Liver (tissue), 9 donors: ENCODE measurements around the gene VAV3. TPM values are rescaled to one million over a fixed set of nuclear protein-coding genes. Genes with fewer than 3 reads are reported as not detected.

Source experiments
- DNase-seq: peaks from one replicate; pipeline ENCODE4 v3.0.0-alpha.2; 2017; ENCODE audit warnings: low spot score
- H3K27ac ChIP-seq, 2 donors: one replicate each; pipeline ENCODE4 v1.7.0; 2013; ENCODE audit warnings: inconsistent platforms in 2 of 2, low read length in 2 of 2, control low read depth in 1 of 2, low read depth in 1 of 2, mild to moderate bottlenecking in 1 of 2
- H3K27me3 ChIP-seq, 4 donors: one replicate each; pipeline versions ENCODE4 v1.6.1 to v1.7.0; 2013; ENCODE audit warnings: low read length in 3 of 4, inconsistent platforms in 1 of 4, mild to moderate bottlenecking in 1 of 4, moderate library complexity in 1 of 4; ENCODE audit not compliant: control insufficient read depth in 4 of 4, insufficient read depth in 4 of 4
- H3K36me3 ChIP-seq, 4 donors: one replicate each; pipeline versions ENCODE4 v1.6.1 to v1.7.0; 2013; ENCODE audit warnings: low read length in 3 of 4, mild to moderate bottlenecking in 3 of 4, low read depth in 1 of 4, moderate library complexity in 1 of 4; ENCODE audit not compliant: control insufficient read depth in 4 of 4, insufficient read depth in 3 of 4
- H3K4me1 ChIP-seq, 4 donors: one replicate each; pipeline versions ENCODE4 v1.6.1 to v1.7.0; 2013; ENCODE audit warnings: low read length in 3 of 4, mild to moderate bottlenecking in 3 of 4, moderate library complexity in 1 of 4; ENCODE audit not compliant: control insufficient read depth in 4 of 4, insufficient read depth in 4 of 4
- H3K4me3 ChIP-seq, 3 donors: one replicate each; pipeline versions ENCODE4 v1.6.1 to v1.7.0; 2013; ENCODE audit warnings: low read length in 3 of 3, control low read depth in 1 of 3, low read depth in 1 of 3, mild to moderate bottlenecking in 1 of 3
- H3K9ac ChIP-seq, 2 donors: one replicate each; pipeline ENCODE4 v1.7.0; 2013; ENCODE audit warnings: low read length in 2 of 2, mild to moderate bottlenecking in 2 of 2, moderate library complexity in 2 of 2, control low read depth in 1 of 2, low read depth in 1 of 2
- H3K9me3 ChIP-seq, 4 donors: one replicate each; pipeline versions ENCODE4 v1.6.1 to v1.7.0; 2013; ENCODE audit warnings: low read length in 3 of 4; ENCODE audit not compliant: control insufficient read depth in 4 of 4
- FOXA1 ChIP-seq: IDR thresholded peaks from 2 replicates; pipeline ENCODE4 v1.6.1; 2016; ENCODE audit warnings: antibody characterized with exemption
- FOXA2 ChIP-seq: IDR thresholded peaks from 2 replicates; pipeline ENCODE4 v1.6.1; 2016; ENCODE audit warnings: antibody characterized with exemption
- GABPA ChIP-seq, 2 donors: IDR thresholded peaks in 1 of 2; conservative IDR thresholded peaks in 1 of 2; 2 replicates each; pipeline ENCODE4 v1.6.1; 2016; ENCODE audit warnings: antibody characterized with exemption in 2 of 2, mild to moderate bottlenecking in 1 of 2, moderate library complexity in 1 of 2
- HNF4A ChIP-seq, 2 donors: conservative IDR thresholded peaks; 2 replicates each; pipeline ENCODE4 v1.6.1; 2016; ENCODE audit warnings: antibody characterized with exemption in 2 of 2, mild to moderate bottlenecking in 2 of 2
- HNF4G ChIP-seq: IDR thresholded peaks from 2 replicates; pipeline ENCODE4 v1.6.1; 2016; ENCODE audit warnings: antibody characterized with exemption
- NR2F2 ChIP-seq: IDR thresholded peaks from 2 replicates; pipeline ENCODE4 v1.6.1; 2016; ENCODE audit warnings: antibody characterized with exemption
- RAD21 ChIP-seq, 2 donors: IDR thresholded peaks; 2 replicates each; pipeline ENCODE4 v1.6.1; 2016; ENCODE audit warnings: antibody characterized with exemption in 2 of 2, mild to moderate bottlenecking in 2 of 2
- SP1 ChIP-seq: IDR thresholded peaks from 2 replicates; pipeline ENCODE4 v1.6.1; 2018; ENCODE audit warnings: antibody characterized with exemption, mild to moderate bottlenecking
- TAF1 ChIP-seq: conservative IDR thresholded peaks from 2 replicates; pipeline ENCODE4 v1.6.1; 2016; ENCODE audit warnings: antibody characterized with exemption, mild to moderate bottlenecking
- YY1 ChIP-seq: IDR thresholded peaks from 2 replicates; pipeline ENCODE4 v1.6.1; 2016; ENCODE audit warnings: antibody characterized with exemption, mild to moderate bottlenecking
- WGBS: extraction: QIAGEN DNeasy Blood & Tissue Kit; methylation state at CpG from one replicate; pipeline ENCODE4 v1.1.7; 2013; 5-methylcytosine and 5-hydroxymethylcytosine counted together
- polyA plus RNA-seq, 2 donors: library from polyadenylated mRNA; stranded (reverse) in 1 of 2; unstranded in 1 of 2; fragments of 200-250 nt in 1 of 2; fragments of >200 nt in 1 of 2; fragmentation: Nextera tagmentation in 1 of 2; extraction: Ambion mirVana in 1 of 2; gene quantifications; one replicate each; pipeline versions ENCODE4 v1.2.1 to v1.2.3, GENCODE V29; 2013 to 2015
- total RNA-seq, 2 donors: library from RNA; depleted of rRNA; stranded (reverse); fragments of >200 nt; gene quantifications; one replicate each; pipeline ENCODE4 v1.2.3, GENCODE V29; 2014
- TF ChIP-seq, protein P1 (sequence below): IDR thresholded peaks from 2 replicates; pipeline ENCODE4 v1.6.1; 2016; ENCODE audit warnings: antibody characterized with exemption
- TF ChIP-seq, protein P2 (sequence below): IDR thresholded peaks from 2 replicates; pipeline ENCODE4 v1.6.1; 2016; ENCODE audit warnings: antibody characterized with exemption
- TF ChIP-seq, protein P3 (sequence below): IDR thresholded peaks from 2 replicates; pipeline ENCODE4 v1.6.1; 2016; ENCODE audit warnings: antibody characterized with exemption, mild to moderate bottlenecking
- TF ChIP-seq, protein P4 (sequence below): IDR thresholded peaks from 2 replicates; pipeline ENCODE4 v1.6.1; 2016; ENCODE audit warnings: antibody characterized with exemption
- TF ChIP-seq, protein P5 (sequence below): fragments of 150-350 bp; IDR thresholded peaks from 2 replicates; pipeline ENCODE4 v1.5.1; 2017; ENCODE audit warnings: improper control_type of control experiment, low read depth, low read length; ENCODE audit not compliant: missing input control
- donor health status: healthy.
- donor health status: healthy.
- donor health status: healthy.
- donor health status: healthy.
- donor health status: healthy.

VAV3 gene
- total and polyA plus RNA-seq, 4 donors: 0.46 to 4.8 (median 2.7) TPM

DNA sequence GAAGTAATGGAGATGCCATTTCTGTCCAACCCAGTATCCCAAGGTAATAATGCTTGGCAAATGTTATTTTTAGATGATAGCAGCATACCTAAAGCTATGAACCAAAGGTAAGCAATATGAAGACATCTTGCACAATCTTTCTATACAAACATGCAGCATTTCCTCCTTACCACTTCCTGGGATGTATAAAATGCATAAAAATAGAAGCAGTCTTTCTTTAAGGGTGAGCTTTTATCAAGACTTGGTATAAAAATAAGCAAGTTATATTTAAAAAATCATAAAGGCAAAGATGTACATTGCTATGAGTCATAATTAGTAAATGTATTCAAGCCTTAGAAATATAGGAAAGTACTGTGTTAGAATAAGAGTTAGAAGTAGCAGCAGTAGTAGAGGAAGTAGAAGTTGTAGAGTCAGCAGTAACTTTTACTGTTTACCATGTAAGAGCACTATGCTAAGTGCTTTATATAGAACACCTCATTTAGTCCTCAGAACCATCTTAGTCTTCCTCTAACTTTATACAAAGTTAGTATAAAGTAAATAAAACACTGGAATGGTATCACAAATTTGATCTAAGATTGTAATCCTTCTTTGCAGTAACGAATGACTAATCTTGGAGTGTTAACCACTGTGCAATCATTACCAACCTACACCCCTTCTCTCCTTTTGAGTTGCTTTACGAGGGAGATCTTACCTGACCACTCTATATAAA, 371.3 kb downstream of the VAV3 start:
- Histone ChIP-seq H3K4me3 (no peak overlapping the region), H3K27ac (no peak overlapping the region), H3K36me3 (no peaks in the 10 kb centered on the region), H3K9me3 (no peaks in the 10 kb centered on the region), H3K9ac (no peak overlapping the region), H3K4me1 (peaks cover 0 to 2% (median under 1%) of the 10 kb centered on the region in 4 donors), H3K27me3 (no peaks in the 10 kb centered on the region)
- no peak for DNase-seq
- 66% methylated on average over 2 of the region's 2 CpGs for WGBS
- TF ChIP-seq SP1 (no peak), TAF1 (no peak)
- TF ChIP-seq, protein P1, sequence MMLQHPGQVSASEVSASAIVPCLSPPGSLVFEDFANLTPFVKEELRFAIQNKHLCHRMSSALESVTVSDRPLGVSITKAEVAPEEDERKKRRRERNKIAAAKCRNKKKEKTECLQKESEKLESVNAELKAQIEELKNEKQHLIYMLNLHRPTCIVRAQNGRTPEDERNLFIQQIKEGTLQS: no peak

DNA sequence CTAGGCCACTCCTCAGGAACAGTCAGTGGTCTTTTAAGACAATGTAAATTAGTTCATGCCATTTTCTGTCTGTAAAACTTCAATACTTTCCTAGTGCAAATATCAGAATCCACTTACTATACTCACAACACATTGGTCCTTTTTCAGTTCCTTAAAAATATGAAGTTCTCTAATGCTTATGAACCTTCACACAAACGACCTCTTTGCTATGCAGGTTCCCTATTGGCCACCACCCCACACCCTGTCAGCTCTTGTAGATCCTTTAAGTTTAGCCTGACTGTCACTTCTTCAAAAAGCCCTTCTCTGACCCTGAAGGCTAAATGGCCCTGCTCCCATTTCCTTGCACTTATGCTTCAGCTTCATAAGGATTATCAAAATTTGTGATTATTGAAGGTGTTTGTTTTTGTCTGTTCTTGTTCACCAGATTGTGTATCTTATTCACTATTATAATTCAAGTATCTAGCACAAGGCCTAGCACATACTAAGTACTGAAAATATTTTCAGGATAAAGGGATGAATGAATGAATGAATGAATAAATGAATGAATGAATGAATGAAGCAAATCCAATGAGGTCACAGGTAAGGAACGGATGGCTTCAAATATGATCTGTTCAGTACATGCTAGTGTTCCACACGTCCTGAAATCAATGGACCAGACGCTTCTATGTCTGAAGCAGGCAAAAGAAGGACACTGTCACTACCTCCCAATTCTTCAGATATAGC, 373.9 kb downstream of the VAV3 start:
- Histone ChIP-seq H3K9ac (no peak overlapping the region), H3K4me1 (peaks cover 0 to 2% (median 0%) of the 10 kb centered on the region in 4 donors), H3K4me3 (no peak overlapping the region), H3K27ac (no peak overlapping the region), H3K27me3 (no peaks in the 10 kb centered on the region), H3K36me3 (no peaks in the 10 kb centered on the region), H3K9me3 (no peaks in the 10 kb centered on the region)
- TF ChIP-seq FOXA1: no peak
- no peak for TF ChIP-seq RAD21 (IDR thresholded peaks at IDR 0.05)
- no peak for TF ChIP-seq SP1
- TF ChIP-seq GABPA (IDR thresholded peaks at IDR 0.05 in 1 of 2, conservative IDR thresholded peaks at IDR 0.05 in 1 of 2): no peak
- TF ChIP-seq, protein P2, sequence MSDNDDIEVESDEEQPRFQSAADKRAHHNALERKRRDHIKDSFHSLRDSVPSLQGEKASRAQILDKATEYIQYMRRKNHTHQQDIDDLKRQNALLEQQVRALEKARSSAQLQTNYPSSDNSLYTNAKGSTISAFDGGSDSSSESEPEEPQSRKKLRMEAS: no peak
- no peak for TF ChIP-seq NR2F2
- no peak for TF ChIP-seq YY1
- no peak for TF ChIP-seq HNF4G
- TF ChIP-seq, protein P3, sequence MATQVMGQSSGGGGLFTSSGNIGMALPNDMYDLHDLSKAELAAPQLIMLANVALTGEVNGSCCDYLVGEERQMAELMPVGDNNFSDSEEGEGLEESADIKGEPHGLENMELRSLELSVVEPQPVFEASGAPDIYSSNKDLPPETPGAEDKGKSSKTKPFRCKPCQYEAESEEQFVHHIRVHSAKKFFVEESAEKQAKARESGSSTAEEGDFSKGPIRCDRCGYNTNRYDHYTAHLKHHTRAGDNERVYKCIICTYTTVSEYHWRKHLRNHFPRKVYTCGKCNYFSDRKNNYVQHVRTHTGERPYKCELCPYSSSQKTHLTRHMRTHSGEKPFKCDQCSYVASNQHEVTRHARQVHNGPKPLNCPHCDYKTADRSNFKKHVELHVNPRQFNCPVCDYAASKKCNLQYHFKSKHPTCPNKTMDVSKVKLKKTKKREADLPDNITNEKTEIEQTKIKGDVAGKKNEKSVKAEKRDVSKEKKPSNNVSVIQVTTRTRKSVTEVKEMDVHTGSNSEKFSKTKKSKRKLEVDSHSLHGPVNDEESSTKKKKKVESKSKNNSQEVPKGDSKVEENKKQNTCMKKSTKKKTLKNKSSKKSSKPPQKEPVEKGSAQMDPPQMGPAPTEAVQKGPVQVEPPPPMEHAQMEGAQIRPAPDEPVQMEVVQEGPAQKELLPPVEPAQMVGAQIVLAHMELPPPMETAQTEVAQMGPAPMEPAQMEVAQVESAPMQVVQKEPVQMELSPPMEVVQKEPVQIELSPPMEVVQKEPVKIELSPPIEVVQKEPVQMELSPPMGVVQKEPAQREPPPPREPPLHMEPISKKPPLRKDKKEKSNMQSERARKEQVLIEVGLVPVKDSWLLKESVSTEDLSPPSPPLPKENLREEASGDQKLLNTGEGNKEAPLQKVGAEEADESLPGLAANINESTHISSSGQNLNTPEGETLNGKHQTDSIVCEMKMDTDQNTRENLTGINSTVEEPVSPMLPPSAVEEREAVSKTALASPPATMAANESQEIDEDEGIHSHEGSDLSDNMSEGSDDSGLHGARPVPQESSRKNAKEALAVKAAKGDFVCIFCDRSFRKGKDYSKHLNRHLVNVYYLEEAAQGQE: no peak
- no peak for TF ChIP-seq FOXA2
- TF ChIP-seq, protein P4, sequence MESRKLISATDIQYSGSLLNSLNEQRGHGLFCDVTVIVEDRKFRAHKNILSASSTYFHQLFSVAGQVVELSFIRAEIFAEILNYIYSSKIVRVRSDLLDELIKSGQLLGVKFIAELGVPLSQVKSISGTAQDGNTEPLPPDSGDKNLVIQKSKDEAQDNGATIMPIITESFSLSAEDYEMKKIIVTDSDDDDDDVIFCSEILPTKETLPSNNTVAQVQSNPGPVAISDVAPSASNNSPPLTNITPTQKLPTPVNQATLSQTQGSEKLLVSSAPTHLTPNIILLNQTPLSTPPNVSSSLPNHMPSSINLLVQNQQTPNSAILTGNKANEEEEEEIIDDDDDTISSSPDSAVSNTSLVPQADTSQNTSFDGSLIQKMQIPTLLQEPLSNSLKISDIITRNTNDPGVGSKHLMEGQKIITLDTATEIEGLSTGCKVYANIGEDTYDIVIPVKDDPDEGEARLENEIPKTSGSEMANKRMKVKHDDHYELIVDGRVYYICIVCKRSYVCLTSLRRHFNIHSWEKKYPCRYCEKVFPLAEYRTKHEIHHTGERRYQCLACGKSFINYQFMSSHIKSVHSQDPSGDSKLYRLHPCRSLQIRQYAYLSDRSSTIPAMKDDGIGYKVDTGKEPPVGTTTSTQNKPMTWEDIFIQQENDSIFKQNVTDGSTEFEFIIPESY: no peak
- TF ChIP-seq HNF4A (conservative IDR thresholded peaks at IDR 0.05): no peak
- TF ChIP-seq, protein P5, sequence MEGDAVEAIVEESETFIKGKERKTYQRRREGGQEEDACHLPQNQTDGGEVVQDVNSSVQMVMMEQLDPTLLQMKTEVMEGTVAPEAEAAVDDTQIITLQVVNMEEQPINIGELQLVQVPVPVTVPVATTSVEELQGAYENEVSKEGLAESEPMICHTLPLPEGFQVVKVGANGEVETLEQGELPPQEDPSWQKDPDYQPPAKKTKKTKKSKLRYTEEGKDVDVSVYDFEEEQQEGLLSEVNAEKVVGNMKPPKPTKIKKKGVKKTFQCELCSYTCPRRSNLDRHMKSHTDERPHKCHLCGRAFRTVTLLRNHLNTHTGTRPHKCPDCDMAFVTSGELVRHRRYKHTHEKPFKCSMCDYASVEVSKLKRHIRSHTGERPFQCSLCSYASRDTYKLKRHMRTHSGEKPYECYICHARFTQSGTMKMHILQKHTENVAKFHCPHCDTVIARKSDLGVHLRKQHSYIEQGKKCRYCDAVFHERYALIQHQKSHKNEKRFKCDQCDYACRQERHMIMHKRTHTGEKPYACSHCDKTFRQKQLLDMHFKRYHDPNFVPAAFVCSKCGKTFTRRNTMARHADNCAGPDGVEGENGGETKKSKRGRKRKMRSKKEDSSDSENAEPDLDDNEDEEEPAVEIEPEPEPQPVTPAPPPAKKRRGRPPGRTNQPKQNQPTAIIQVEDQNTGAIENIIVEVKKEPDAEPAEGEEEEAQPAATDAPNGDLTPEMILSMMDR: no peak
- 73% methylated on average over 4 of the region's 4 CpGs for WGBS
- DNase-seq: no peak
